DND-41 (cell line): ENCODE data around the gene CPNE4.

Source experiments
- EZH2 ChIP-seq: IDR thresholded peaks from 3 replicates; pipeline ENCODE4 v1.6.1; 2012; ENCODE audit warnings: borderline replicate concordance, low read depth, mild to moderate bottlenecking, moderate library complexity, low read length, inconsistent platforms; ENCODE audit not compliant: severe bottlenecking
- TF ChIP-seq, protein P1 (sequence below): IDR thresholded peaks from 2 replicates; pipeline ENCODE4 v1.5.1; 2012; ENCODE audit warnings: borderline replicate concordance, low read length, moderate library complexity, mild to moderate bottlenecking; ENCODE audit not compliant: poor library complexity, severe bottlenecking; ENCODE audit errors: extremely low read depth

DNA sequence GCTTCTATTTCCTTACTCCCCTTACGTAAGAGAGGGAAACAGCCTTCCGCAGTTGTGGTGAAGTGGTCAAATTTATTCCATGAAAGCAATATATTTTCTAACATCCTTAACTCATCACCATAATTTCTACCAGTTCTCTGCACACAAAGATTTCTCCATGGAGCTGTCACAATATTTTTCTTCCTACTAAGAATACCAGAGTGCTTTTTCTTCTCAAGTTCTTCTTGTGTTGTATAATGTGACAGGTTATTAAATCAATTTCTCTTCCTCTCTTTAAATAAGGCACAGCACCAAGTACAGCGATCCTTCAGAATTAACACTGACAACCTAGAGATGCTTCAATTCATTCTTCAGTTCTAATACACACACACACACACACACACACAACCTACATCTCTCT, 153.0 kb downstream of the CPNE4 start:
- TF ChIP-seq, protein P1, sequence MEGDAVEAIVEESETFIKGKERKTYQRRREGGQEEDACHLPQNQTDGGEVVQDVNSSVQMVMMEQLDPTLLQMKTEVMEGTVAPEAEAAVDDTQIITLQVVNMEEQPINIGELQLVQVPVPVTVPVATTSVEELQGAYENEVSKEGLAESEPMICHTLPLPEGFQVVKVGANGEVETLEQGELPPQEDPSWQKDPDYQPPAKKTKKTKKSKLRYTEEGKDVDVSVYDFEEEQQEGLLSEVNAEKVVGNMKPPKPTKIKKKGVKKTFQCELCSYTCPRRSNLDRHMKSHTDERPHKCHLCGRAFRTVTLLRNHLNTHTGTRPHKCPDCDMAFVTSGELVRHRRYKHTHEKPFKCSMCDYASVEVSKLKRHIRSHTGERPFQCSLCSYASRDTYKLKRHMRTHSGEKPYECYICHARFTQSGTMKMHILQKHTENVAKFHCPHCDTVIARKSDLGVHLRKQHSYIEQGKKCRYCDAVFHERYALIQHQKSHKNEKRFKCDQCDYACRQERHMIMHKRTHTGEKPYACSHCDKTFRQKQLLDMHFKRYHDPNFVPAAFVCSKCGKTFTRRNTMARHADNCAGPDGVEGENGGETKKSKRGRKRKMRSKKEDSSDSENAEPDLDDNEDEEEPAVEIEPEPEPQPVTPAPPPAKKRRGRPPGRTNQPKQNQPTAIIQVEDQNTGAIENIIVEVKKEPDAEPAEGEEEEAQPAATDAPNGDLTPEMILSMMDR: no peak
- TF ChIP-seq EZH2: no peak
